Urothelium cell line (cell line): ENCODE data around the gene ABCC5.
A peak's percentile ranks its signal among the peaks of the same experiment; 100 is the strongest.
"Not testable (repeated sequence)": the region's sequence is repeated elsewhere in the genome, so short reads cannot be mapped to it uniquely, and the experiment has no call there.

ENCODE experiments used
- DNase-seq: peaks from one replicate; pipeline ENCODE4 v3.0.0; 2011; ENCODE audit warnings: low spot score, mixed read lengths
- FAIRE-seq: peaks from 2 replicates; lab custom pipeline; 2011; peaks lifted over from hg19 to GRCh38; lab: Jason Lieb, UNC

ABCC5 gene

DNA sequence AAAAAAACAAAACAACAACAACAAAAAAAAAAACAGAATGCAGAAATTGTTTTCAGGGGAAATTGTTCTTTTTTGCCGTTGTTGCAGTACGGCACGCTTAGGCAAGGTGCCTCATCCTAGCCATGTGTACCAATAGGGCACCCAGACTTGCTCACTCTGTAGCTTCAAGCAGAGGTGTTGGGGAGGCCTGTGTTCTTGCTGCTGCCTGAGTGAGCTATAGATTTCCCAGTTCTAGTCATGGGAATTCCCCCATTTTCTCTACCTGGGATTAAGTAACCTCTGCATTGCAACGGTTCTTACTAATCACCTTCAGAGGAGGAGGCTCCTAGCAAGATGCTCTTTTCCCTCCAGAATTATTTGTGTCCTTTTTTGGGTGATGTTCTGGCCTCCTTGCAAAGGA, 120.1 kb downstream of the ABCC5 start:
- FAIRE-seq (no peak), DNase-seq (no peak)

DNA sequence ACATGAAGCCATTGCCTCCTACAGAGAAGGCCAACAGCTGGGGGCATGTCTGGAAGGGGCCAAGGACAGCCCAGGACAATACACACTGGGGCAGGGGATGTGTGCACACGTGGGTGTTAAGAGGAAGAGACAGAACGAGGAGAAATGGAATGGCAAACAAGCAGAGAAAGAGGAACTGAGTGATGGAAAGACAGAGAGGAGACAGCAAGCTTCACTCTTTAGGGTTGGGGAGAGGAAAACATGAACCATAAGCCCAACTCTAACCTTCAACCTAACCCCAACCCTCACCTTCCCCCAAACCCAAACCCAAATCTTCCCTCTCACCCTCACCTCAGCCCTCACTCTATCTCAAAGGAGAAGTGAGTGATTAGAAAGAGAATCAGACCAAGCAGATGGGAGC, 121.1 kb downstream of the ABCC5 start:
- no peak for FAIRE-seq
- DNase-seq: no peak

- FAIRE-seq (no peak), DNase-seq (no peak)
Observed at GRCh38 chr3:183896184-183896583, 121.5 kb downstream of the ABCC5 start.

DNA sequence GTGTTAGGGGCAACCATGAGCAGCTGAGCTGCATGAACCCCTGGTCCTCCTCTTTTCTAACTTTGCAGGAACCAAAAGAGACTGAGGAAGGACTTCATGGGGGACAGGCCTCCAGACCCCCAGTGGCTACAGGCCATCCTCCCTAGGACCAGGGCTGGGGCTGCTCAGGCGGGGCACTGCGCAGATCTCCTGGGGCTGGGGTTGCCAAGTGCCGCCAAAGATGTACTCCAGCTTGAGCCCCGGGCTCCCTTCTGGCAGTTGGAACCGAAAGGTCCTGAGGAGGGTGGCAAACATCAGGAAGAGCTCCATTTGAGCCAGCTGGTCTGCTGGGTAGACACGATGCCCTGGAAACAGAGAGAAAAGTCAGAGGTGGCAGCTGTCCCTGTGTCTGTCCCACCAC, 121.9 kb downstream of the ABCC5 start:
- DNase-seq (no peak), FAIRE-seq (no peak)

DNA sequence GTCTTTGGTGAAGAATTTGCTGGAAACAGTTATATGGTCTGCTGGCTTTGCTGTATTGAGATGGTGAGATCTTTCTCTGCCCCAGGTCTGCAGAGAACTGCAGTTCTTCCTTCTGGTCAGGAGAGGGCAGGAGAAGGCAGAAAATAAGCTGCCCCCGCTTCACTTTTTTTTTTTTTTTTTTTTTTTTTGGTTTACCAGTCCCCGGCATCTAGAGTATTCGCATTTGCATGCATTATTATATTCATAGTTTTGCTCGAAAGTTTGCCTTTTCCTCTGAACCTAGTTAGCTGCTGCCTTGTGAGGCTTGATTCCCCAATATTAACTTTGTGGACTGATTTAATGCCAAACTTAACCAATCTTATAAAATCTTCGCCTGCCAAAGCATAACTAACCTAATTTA, 122.4 kb downstream of the ABCC5 start:
- FAIRE-seq (no peak), DNase-seq (peak; percentile 87)

- DNase-seq: no peak
- FAIRE-seq: no peak
Observed at GRCh38 chr3:183892610-183893214, 125.0 kb downstream of the ABCC5 start.

DNA sequence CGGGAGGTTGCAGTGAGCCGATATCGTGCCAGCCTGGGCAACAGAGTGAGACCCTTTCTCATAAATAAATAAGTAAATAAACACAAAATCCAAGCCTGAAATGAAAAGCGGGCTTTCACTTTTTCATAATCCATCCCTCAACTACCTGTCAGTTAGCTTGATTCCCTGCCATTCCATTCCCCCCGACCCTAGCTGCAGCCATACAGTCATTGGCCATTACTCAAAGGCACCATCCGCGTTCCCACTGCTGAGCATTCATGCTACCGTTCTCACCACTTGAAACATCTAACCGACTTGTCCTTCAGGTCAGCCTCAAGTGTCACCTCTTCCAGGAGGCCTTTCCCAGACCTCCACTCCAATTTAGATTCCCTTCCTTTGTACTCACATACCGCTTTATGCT, 131.9 kb downstream of the ABCC5 start:
- DNase-seq: no peak
- FAIRE-seq: no peak

- DNase-seq: peak; percentile 97
- FAIRE-seq: peak; percentile 84
Observed at GRCh38 chr3:183884427-183885296, 133.0 kb downstream of the ABCC5 start, which contains the start of gene PARL. PARL (minus strand) TSS chr3:183884880; CDS start chr3:183884846, 34 bp downstream.

- FAIRE-seq: no peak
- DNase-seq: no peak
Observed at GRCh38 chr3:183884097-183884426, 133.6 kb downstream of the ABCC5 start.

DNA sequence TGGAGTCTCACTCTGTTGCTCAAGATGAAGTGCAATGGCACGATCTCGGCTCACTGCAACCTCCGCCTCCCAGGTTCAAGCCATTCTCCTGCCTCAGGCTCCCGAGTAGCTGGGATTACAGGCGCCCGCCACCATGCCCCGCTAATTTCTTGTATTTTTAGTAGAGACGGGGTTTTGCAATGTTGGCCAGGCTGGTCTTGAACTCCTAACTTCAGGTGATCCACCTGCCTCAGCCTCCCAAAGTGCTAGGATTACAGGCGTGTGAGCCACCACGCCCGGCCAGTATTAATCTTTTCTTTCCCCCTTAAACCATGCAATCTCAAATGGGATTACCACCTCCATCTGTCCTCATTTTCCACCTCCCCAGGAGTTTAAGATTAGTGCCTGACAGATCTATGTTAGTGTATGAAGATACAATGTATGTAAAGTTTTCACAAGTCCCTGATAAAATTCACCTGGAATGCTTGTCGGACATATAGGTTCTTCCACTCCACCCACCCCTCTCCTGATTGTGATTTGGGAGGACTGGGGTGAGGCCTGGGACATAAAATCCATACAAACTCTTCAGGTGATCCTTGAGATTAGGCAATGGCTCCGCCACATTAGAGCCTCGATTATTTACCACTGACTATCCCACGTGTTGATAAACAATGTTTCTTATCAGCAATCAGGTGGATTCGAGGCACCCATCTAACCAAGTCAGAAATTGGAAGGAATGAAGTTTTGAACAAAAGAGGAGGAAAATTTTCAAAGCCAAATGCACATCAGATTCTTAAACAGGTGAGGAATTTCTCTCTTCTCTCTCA, 134.2 kb downstream of the ABCC5 start:
- no peak for FAIRE-seq
- no peak for DNase-seq

- FAIRE-seq: no peak
Observed at GRCh38 chr3:183880121-183880520, 137.6 kb downstream of the ABCC5 start.

DNA sequence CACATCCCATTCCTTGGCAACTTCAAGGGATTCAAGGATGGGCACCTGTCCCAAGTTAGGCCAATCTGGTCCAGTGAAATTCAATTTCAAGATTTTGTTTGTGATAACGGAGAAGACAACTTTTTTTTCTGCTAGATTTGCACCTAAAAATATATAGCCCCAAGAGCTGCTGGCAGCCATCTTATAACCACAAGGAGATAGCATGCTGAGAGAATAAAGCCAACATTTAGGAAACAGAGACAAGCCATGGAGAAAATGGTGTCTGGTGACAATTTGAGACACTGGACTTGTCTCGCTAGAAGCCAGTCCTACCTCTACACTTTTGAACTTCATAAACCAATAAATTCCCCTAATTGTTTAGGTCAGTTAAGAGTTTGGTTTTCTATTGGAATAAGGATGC, 138.4 kb downstream of the ABCC5 start:
- no peak for FAIRE-seq
- no peak for DNase-seq

More at GRCh38 chr3:183880121-183880520, 137.6 kb downstream of the ABCC5 start:
- no peak for DNase-seq

- DNase-seq (no peak), FAIRE-seq (no peak)
Observed at GRCh38 chr3:183878071-183878470, 139.6 kb downstream of the ABCC5 start.

GRCh38 chr3:183877227-183877626, 140.5 kb downstream of the ABCC5 start:
- FAIRE-seq: not testable (repeated sequence)

GRCh38 chr3:183875411-183875810, 142.3 kb downstream of the ABCC5 start:
- FAIRE-seq (no peak), DNase-seq (no peak)

More at GRCh38 chr3:183877227-183877626, 140.5 kb downstream of the ABCC5 start:
- not testable (repeated sequence) for DNase-seq

GRCh38 chr3:183873914-183874313, 143.8 kb downstream of the ABCC5 start:
- no peak for DNase-seq
- no peak for FAIRE-seq

DNA sequence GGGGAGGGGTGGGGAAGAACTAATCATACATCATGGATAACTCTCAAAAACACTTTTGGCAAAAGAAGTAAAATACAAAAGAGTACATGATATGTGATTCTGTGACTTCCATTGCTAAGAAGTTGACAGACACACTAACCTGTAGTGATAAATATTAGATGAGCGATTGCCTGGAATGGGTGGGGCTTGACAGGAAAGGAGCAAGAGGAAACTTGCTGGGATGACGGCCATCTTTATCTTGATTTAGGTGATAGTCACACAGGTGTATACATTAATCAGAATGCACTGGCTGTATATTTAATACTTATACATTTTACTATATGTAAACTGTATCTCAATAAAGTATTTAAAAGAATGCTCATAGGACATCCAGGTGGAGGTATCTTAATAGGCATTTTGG, 146.1 kb downstream of the ABCC5 start:
- FAIRE-seq: no peak

GRCh38 chr3:183870563-183870962, 147.1 kb downstream of the ABCC5 start:
- FAIRE-seq (no peak), DNase-seq (no peak)

More for the DNA sequence above, 146.1 kb downstream of the ABCC5 start:
- no peak for DNase-seq
